NCI-H1105 treated with DMSO at 0.1 percent for 48 hours (cell line): ENCODE measurements around the gene KIAA0319L.
"Not testable (repeated sequence)": the region's sequence is repeated elsewhere in the genome, so short reads cannot be mapped to it uniquely, and the experiment has no call there.

Source experiments
- DNase-seq: peaks from one replicate; lab custom pipeline; 2025; lab: John Stamatoyannopoulos, UW

KIAA0319L gene

GRCh38 chr1:35488336-35488735, 68.9 kb downstream of the KIAA0319L start:
- no peak for DNase-seq

- no peak for DNase-seq
These were observed 70.3 kb downstream of the KIAA0319L start for GRCh38 chr1:35486858-35487408.

- no peak for DNase-seq
These were observed 76.0 kb downstream of the KIAA0319L start for GRCh38 chr1:35481229-35481628.

DNA sequence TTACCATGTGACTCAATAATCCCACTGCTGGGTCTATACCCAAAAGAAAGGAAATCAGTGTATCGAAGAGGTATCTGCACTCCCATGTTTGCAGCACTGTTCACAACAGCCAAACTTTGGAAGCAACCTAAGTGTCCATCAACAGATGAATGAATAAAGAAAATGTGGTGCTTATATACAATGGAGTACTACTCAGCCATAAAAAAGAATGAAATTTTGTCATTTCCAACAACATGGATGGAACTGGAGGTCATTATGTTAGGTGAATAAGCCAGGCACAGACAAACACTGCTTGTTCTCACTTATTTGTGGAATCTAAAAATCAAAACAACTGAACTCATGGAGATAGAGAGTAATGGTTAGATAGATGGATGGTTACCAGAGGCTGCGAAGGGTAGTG, 79.3 kb downstream of the KIAA0319L start:
- no peak for DNase-seq

GRCh38 chr1:35475856-35476674, 81.1 kb downstream of the KIAA0319L start:
- DNase-seq = no peak

- no peak for DNase-seq
These were observed 81.8 kb downstream of the KIAA0319L start for GRCh38 chr1:35475356-35475755.

DNA sequence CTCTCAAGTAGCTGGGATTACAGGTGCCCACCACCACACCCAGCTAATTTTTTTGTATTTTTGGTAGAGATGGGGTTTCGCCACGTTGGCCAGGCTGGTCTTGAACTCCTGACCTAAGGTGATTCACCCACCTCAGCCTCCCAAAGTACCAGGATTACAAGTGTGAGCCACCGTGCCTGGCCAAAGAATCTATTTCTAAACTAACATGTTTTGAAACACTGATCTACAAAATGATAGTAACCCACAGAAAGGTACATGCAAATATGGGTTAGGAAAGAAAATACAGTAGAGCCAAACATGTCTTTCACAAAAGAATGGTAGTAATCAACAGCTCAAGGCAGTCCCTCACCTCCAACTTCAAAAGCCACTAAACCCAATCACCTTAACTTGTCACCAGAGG, 84.0 kb downstream of the KIAA0319L start:
- DNase-seq = not testable (repeated sequence)

DNA sequence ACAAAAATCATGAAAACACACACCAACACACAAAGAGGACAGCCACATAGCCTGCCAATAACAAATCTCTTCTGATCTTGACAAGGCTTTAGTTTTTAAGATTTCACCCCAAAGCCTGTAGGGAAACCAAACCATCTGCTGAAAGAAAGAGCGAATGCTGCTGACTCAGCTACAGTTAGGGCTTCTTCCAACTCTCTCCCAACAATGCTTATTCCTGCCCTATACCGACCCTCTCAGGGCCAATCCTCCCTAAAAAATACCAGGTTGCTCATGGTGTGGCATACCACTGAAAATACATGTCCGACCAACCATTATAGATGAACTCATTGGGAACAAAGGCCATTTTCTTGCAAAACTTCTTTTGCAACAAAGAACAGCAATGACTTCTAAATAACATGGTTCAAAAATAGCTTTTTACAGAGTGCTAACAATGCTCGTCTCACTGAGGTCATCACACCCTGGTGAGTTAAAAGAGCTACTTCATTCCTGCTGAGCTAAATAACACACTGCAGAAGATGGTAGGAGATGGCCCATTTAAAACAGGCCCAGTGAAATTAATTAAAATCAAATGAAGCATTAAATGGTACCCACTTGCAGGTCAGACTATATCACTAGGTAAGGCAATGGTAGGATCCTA, 86.1 kb downstream of the KIAA0319L start:
- DNase-seq = no peak

GRCh38 chr1:35466120-35466519, 91.1 kb downstream of the KIAA0319L start:
- DNase-seq = no peak

DNA sequence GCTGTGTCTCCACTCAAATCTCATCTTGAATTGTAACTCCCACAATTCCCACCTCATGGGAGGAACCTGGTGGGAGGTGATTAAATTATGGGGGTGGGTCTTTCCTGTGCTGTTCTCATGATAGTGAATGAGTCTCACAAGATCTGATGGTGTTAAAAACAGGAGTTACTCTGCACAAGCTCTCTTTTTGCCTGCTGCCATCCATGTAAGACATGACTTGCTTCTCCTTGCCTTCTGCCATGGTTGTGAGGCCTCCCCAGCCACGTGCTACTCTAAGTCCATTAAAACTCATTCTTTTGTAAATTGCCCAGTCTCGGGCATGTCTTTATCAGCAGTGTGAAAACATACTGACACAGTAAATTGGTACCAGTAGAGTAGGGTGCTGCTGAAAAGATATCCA, 93.5 kb downstream of the KIAA0319L start:
- DNase-seq = not testable (repeated sequence)

- DNase-seq = no peak
These were observed 94.0 kb downstream of the KIAA0319L start for GRCh38 chr1:35463232-35463631.

DNA sequence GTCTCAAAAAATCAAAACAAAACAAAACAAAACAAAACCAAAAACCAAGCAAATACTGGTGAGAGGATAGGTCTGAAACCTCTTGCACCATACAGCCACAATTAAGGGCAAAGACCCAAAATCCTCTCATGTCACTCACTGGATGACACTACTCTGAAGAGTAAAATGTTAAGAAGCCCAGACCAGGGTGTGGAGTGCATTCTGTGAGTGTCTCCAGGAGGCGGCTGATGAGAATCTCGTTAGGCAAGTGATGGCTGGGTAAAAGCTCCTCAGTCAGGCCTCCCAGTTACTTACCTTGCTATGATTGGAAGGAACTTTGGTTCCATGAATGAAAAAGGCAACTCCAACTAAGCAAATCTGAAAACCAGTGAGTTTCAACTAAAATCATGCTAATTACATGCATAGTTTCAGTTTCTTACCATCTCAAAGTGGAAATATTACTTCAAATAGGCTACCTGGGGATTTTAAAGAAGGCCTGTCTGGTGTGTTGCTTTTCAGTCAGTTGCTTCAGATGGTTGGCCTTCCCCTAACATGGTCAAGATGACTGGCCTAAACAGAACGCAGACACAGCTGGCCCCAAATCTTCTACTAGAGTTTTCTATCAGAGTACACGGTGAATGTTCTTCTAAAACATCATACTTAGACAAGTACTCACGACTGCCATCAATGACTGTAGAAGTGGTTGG, 95.1 kb downstream of the KIAA0319L start:
- DNase-seq = no peak

GRCh38 chr1:35460796-35461195, 96.4 kb downstream of the KIAA0319L start:
- DNase-seq = no peak

GRCh38 chr1:35454616-35455015, 102.6 kb downstream of the KIAA0319L start:
- DNase-seq = no peak

DNA sequence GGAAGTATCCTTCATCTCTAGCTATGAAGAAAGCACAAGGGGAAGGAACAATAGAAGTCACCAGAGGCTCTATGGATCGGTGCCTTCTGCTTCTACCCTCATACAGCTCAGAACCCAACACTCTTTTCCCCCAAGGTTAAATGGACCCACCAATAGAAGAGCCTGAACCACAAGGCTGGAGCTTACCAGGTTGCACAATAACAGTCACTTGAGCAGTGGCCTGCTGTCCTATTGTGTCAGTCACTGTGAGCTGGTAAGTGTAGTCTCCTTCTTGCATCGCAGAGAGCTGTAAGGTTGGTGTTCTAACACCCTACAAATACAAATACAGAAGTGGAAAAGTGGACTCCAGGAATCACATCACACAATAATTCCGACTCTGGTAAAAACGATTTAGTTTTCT, 103.0 kb downstream of the KIAA0319L start:
- DNase-seq = no peak

DNA sequence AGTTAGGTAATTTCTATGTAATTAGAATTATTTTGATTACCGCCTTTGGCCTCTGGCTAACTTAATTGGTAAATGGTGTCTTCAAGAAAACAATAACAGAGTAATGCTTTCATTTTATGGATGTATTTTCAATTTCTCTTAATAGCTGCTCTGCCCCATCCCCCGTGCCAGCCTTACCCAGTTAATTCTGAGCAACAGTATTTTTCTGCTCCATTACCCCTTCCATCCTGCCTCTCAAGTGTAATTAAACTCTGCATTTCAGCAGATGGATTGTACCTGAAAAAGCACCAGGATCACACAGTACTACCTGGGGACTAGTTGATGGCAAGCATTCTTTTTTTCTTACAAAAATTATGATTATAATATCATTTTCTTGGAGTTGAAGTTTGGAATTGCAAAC, 104.2 kb downstream of the KIAA0319L start:
- DNase-seq = peak; percentile 44

GRCh38 chr1:35452106-35452774, 105.0 kb downstream of the KIAA0319L start:
- DNase-seq = no peak

- peak; percentile 61 for DNase-seq
These were observed 106.1 kb downstream of the KIAA0319L start for GRCh38 chr1:35451125-35451528.

GRCh38 chr1:35449334-35450008, 107.7 kb downstream of the KIAA0319L start:
- no peak for DNase-seq

DNA sequence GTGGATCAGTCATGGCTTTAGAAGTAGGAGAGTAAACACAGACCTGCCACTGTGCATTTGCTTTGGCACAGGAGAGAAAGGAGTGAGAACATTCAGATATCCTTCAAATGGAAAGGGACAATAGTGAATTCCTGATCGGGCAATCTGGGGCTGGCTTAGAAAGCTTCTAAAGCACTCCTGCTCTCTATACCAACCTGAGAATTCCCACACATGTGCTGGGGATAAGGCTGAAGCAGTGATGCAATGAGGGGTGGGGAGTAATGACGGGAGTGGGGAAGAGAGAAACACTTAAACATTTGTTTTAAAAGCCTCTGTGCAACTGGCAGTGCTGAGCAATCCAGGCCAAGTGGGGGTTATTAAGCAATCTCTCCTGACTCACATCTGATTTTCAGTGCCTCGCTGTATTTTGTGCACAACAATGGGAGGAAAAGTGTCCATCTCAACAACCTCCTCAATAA, 108.8 kb downstream of the KIAA0319L start:
- DNase-seq = no peak

DNA sequence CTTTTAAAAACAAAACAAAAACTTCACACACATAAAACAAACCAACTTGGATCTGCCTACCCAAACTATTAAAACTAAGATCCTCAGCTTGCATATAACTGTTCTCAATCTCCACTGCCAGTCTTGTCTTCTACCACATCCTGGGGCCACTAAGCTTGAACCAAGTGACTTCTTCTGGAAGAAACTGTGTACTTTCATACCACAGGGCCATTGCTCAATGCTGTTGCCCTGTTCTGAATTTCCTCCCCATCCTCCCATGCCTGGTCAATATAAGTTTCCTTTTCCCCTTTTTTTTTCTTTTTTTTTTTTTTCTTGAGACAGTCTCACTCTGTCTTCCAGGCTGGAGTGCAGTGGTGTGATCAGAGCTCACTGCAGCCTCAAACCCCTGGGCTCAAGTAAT, 109.9 kb downstream of the KIAA0319L start:
- DNase-seq = no peak

- DNase-seq = no peak
These were observed 112.8 kb downstream of the KIAA0319L start for GRCh38 chr1:35444519-35444774.
